Caco-2 (cell line): ENCODE results near the gene IGSF21. TPM values are rescaled to one million over a fixed set of nuclear protein-coding genes. Genes with fewer than 3 reads are reported as not detected.

ENCODE experiments used
- BruUV-seq: library from RNA; stranded (reverse); fragments of 400-500 nt; replicated peaks from 2 replicates; lab custom pipeline; 2021; lab: Mats Ljungman, UMichigan
- CTCF ChIA-PET: fragments of 300-600 bp; sonication (Branson Sonifier 250); formaldehyde crosslinking; loops from one replicate; lab custom pipeline; 2022; ENCODE audit warnings: antibody characterized with exemption; lab: Charles Lee
- POLR2A ChIA-PET: fragments of 300-600 bp; sonication (Branson Sonifier 250); formaldehyde crosslinking; loops from one replicate; lab custom pipeline; 2022; ENCODE audit warnings: antibody characterized with exemption; lab: Charles Lee
- DNase-seq, 2 experiments: peaks; one replicate each; pipeline versions ENCODE4 v3.0.0 to v3.0.0-alpha.2; 2020 to 2022
- H3K27me3 ChIP-seq: replicated peaks from 2 replicates; pipeline ENCODE4 v1.6.0; 2011; ENCODE audit warnings: low read length; ENCODE audit not compliant: control insufficient read depth, insufficient read depth
- H3K36me3 ChIP-seq: 2 replicates; pipeline ENCODE4 v1.5.1; 2011; ENCODE audit warnings: low read length; ENCODE audit not compliant: control insufficient read depth, insufficient read depth
- H3K4me1 ChIP-seq: fragments of 250-450 bp; sonication (Bioruptor Pico); 2 replicates; pipeline ENCODE4 v1.5.1; 2020; ENCODE audit warnings: mild to moderate bottlenecking
- H3K4me3 ChIP-seq: 2 replicates; pipeline ENCODE4 v1.5.1; 2011; ENCODE audit warnings: low read depth, mild to moderate bottlenecking, control low read depth, low read length
- H3K9me3 ChIP-seq: fragments of 250-450 bp; sonication (Bioruptor Pico); 2 replicates; pipeline ENCODE4 v1.5.1; 2020; ENCODE audit warnings: mild to moderate bottlenecking, moderate library complexity
- H3K27ac Mint-ChIP-seq: one replicate; pipeline ENCODE4 v1.8.0; 2022; ENCODE audit warnings: mixed read lengths; ENCODE audit not compliant: unreplicated experiment
- H3K27me3 Mint-ChIP-seq: one replicate; pipeline ENCODE4 v1.8.0; 2022; ENCODE audit warnings: mixed read lengths; ENCODE audit not compliant: insufficient read depth, unreplicated experiment
- H3K36me3 Mint-ChIP-seq: one replicate; pipeline ENCODE4 v1.8.0; 2022; ENCODE audit warnings: mild to moderate bottlenecking, mixed read lengths; ENCODE audit not compliant: insufficient read depth, unreplicated experiment
- H3K4me1 Mint-ChIP-seq: one replicate; pipeline ENCODE4 v1.8.0; 2022; ENCODE audit warnings: low read depth, mixed read lengths; ENCODE audit not compliant: unreplicated experiment
- H3K4me3 Mint-ChIP-seq: one replicate; pipeline ENCODE4 v1.8.0; 2022; ENCODE audit warnings: mild to moderate bottlenecking, moderate library complexity, mixed read lengths; ENCODE audit not compliant: unreplicated experiment
- H3K9me3 Mint-ChIP-seq: one replicate; pipeline ENCODE4 v1.8.0; 2022; ENCODE audit warnings: mixed read lengths; ENCODE audit not compliant: unreplicated experiment
- CTCF ChIP-seq, 2 experiments: fragments of 200-600 bp in 1 of 2; IDR thresholded peaks; 1 replicate in 1 of 2; 2 replicates in 1 of 2; pipeline versions ENCODE4 v1.5.1 to v1.8.0; 2011 to 2022; ENCODE audit warnings: antibody characterized with exemption in 1 of 2, control low read depth in 1 of 2, inconsistent platforms in 1 of 2, low read depth in 1 of 2, low read length in 1 of 2, mild to moderate bottlenecking in 1 of 2, moderate library complexity in 1 of 2; ENCODE audit not compliant: insufficient read depth in 1 of 2, severe bottlenecking in 1 of 2, unreplicated experiment in 1 of 2
- intact Hi-C: fragments of 100-400 bp; cut with micrococcal nuclease; formaldehyde crosslinking; loops from one replicate; pipeline ENCODE4 v1.10.0; 2022; ENCODE audit not compliant: unreplicated experiment
- total RNA-seq: library from RNA; stranded (reverse); gene quantifications from 2 replicates; pipeline ENCODE4 v1.2.3, GENCODE V29; 2022

IGSF21 gene
- total RNA-seq, 1 experiment from 2014 or later, result not detected

GRCh38 chr1:18302788-18303413, 195.3 kb downstream of the IGSF21 start:
- Mint-ChIP-seq H3K27me3 (peaks cover 5% of the 10 kb centered on the region), H3K9me3 (no peaks in the 10 kb centered on the region), H3K4me1 (no peaks in the 10 kb centered on the region), H3K4me3 (no peak overlapping the region), H3K36me3 (no peaks in the 10 kb centered on the region), H3K27ac (no peak overlapping the region)
- DNase-seq, result no peak
- no peaks in the 10 kb centered on the region for H3K4me1 ChIP-seq
- CTCF ChIA-PET, result interaction anchor here (0.6 to 1.6 kb wide), 2 partner anchors 273 to 358 kb away, joined by 3 read pairs; no protein-coding TSS in a partner anchor
- H3K27me3 ChIP-seq, result no peaks in the 10 kb centered on the region
- BruUV-seq, result no TSS peak
- H3K36me3 ChIP-seq, result no peaks in the 10 kb centered on the region
- intact Hi-C loops, result no loop called here
- peak in 1 of 2 experiments; percentile 22 for TF ChIP-seq CTCF (IDR thresholded peaks at IDR 0.05; ENCODE audit: insufficient read depth in 1 of 2, low read depth in 1 of 2, low read length in 1 of 2, severe bottlenecking in 1 of 2, unreplicated experiment in 1 of 2)
- POLR2A ChIA-PET, result interaction anchor here (0.7 kb wide), 1 partner anchor 178 kb away, joined by 3 read pairs; the partner anchor contains the start of gene KLHDC7A
- H3K4me3 ChIP-seq, result no peak overlapping the region
- no peaks in the 10 kb centered on the region for H3K9me3 ChIP-seq

GRCh38 chr1:18304151-18304869, 196.7 kb downstream of the IGSF21 start:
- no peak for TF ChIP-seq CTCF (IDR thresholded peaks at IDR 0.05; ENCODE audit: insufficient read depth in 1 of 2, low read depth in 1 of 2, low read length in 1 of 2, severe bottlenecking in 1 of 2, unreplicated experiment in 1 of 2)
- no peaks in the 10 kb centered on the region for H3K36me3 Mint-ChIP-seq
- no peak overlapping the region for H3K4me3 ChIP-seq
- no peaks in the 10 kb centered on the region for H3K36me3 ChIP-seq
- intact Hi-C loops, result no loop called here
- no TSS peak for BruUV-seq
- POLR2A ChIA-PET, result no interaction called here
- no peaks in the 10 kb centered on the region for H3K4me1 ChIP-seq
- no peak overlapping the region for H3K27ac Mint-ChIP-seq
- no peaks in the 10 kb centered on the region for H3K4me1 Mint-ChIP-seq
- no peak for DNase-seq
- no peaks in the 10 kb centered on the region for H3K9me3 Mint-ChIP-seq
- no peaks in the 10 kb centered on the region for H3K9me3 ChIP-seq
- CTCF ChIA-PET, result no interaction called here
- no peak overlapping the region for H3K4me3 Mint-ChIP-seq
- peaks cover 3% of the 10 kb centered on the region for H3K27me3 Mint-ChIP-seq
- H3K27me3 ChIP-seq, result no peaks in the 10 kb centered on the region; the same call in 1 of the 2 replicates

GRCh38 chr1:18305182-18305795, 197.7 kb downstream of the IGSF21 start:
- no peaks in the 10 kb centered on the region for H3K4me1 Mint-ChIP-seq
- Histone ChIP-seq H3K4me3 (no peak overlapping the region), H3K27me3 (no peaks in the 10 kb centered on the region; the same call in 1 of the 2 replicates), H3K9me3 (no peaks in the 10 kb centered on the region), H3K4me1 (no peaks in the 10 kb centered on the region), H3K36me3 (no peaks in the 10 kb centered on the region)
- H3K36me3 Mint-ChIP-seq, result no peaks in the 10 kb centered on the region
- peaks cover 3% of the 10 kb centered on the region for H3K27me3 Mint-ChIP-seq
- no peak for DNase-seq
- no peak overlapping the region for H3K4me3 Mint-ChIP-seq
- no peaks in the 10 kb centered on the region for H3K9me3 Mint-ChIP-seq
- no peak overlapping the region for H3K27ac Mint-ChIP-seq
- intact Hi-C loops, result no loop called here
- ChIA-PET CTCF (no interaction called here), POLR2A (no interaction called here)
- no TSS peak for BruUV-seq
- TF ChIP-seq CTCF (IDR thresholded peaks at IDR 0.05; ENCODE audit: insufficient read depth in 1 of 2, low read depth in 1 of 2, low read length in 1 of 2, severe bottlenecking in 1 of 2, unreplicated experiment in 1 of 2), result no peak
